ENCODE data around the gene CBX2. TPM values are rescaled to one million over a fixed set of nuclear protein-coding genes. Genes with fewer than 3 reads are reported as not detected.

CBX2 gene
- total RNA-seq, 1 donor from 2014 or later = 53.5 TPM

DNA sequence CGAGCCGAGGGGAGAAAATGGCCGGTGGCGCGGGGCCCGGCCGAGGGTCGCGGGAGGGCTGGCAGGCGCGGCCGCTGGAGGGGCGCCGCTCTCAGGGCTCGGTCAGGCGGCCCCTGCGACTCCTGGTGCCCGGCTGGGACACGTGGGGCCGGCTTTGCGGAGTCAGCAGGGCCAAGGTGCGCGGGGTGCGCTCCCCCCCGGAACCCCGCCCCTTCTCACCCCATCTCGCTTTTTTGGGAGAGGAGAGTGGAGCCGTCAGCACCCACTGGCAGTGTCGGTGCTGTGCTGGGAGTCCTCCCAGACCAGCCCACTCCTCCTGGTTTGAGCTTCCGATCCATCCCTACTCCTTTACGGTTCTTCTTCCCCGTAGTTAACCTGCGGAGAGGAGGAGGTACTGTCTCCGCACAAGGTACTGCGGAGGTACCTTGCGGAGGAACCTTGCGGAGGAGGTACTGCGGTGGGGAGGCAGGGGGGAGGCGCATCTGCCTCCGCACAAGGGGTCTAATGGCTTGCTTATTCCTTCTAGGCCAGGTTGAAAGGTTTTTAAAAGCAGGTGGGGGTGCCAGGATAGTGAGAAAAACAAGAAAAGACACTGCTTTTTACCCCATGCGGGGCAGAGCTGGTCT is 38.0 kb downstream of the CBX2 start:
- Histone ChIP-seq H3K9me3 (ENCODE audit: low read depth) (no peaks in the 10 kb centered on the region), H3K27me3 (peaks cover 98% of the 10 kb centered on the region), H3K27ac (no peak overlapping the region), H3K36me3 (no peaks in the 10 kb centered on the region), H3K79me2 (ENCODE audit: low read depth) (no peaks in the 10 kb centered on the region), H2AFZ (replicated peaks) (peak overlapping the region; percentile 61), H3K4me3 (peak overlapping the region; percentile 25), H3F3A (ENCODE audit: low read depth) (peaks cover 25% of the 10 kb centered on the region), H4K20me1 (ENCODE audit: low read depth) (peaks cover 5% of the 10 kb centered on the region), H3K4me1 (peaks cover 27% of the 10 kb centered on the region), H3K4me2 (peak overlapping the region; percentile 73), H3K9ac (no peak overlapping the region)
- Mint-ChIP-seq H3K27ac (no peak overlapping the region), H3K4me1 (peaks cover 19% of the 10 kb centered on the region), H3K27me3 (ENCODE audit: insufficient read depth, low read depth) (peaks cover 44% of the 10 kb centered on the region), H3K9me3 (no peaks in the 10 kb centered on the region), H3K36me3 (peaks cover 3% of the 10 kb centered on the region), H3K4me3 (peak overlapping the region; percentile 75)
- TF ChIP-seq, protein P1, sequence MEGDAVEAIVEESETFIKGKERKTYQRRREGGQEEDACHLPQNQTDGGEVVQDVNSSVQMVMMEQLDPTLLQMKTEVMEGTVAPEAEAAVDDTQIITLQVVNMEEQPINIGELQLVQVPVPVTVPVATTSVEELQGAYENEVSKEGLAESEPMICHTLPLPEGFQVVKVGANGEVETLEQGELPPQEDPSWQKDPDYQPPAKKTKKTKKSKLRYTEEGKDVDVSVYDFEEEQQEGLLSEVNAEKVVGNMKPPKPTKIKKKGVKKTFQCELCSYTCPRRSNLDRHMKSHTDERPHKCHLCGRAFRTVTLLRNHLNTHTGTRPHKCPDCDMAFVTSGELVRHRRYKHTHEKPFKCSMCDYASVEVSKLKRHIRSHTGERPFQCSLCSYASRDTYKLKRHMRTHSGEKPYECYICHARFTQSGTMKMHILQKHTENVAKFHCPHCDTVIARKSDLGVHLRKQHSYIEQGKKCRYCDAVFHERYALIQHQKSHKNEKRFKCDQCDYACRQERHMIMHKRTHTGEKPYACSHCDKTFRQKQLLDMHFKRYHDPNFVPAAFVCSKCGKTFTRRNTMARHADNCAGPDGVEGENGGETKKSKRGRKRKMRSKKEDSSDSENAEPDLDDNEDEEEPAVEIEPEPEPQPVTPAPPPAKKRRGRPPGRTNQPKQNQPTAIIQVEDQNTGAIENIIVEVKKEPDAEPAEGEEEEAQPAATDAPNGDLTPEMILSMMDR (IDR thresholded peaks at IDR 0.05) = no peak
- TF ChIP-seq EZH2 (IDR thresholded peaks at IDR 0.05) (peak; percentile 92), EZH2phosphoT487 (IDR thresholded peaks at IDR 0.05) (peak; percentile 25)
- peak; percentile 42 for DNase-seq (ENCODE audit: low spot score)

DNA sequence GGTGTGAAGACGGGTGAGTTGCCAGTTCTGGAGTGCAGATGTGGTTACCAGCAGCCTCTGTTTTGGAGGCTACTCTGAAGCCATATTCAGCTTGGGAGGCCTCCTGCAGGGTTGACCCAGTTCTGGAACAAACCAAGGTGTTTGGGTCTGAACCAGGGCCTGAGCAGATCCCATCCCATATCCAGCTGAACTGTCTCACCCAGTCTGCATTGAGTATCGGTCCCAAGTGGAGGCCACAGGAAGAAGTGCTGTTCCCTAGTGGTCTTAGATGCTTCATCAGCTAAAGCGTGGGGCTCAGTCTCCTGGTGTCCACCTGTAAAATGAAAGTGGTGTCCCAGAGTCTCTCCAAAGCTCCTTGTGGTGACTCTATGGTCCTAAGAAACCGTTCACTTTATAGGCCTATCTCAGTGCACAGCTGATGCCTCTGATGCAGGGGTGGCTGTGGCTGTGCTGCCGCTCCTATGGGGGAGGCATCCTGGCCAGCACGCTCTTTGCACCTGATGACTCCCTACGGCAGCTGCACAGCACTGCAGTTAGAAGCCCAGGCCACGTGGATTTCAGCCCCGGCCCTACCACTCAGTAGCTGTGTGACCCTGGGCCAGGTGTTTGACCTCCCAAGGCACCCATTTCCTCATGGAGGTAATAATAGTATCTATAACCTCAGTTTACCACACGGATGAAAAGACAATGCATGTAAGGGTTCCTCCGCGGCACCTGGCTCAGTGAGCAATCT is 40.2 kb downstream of the CBX2 start:
- no peak overlapping the region for H3K4me2 ChIP-seq
- Mint-ChIP-seq H3K4me1 (peaks cover 9% of the 10 kb centered on the region), H3K27me3 (ENCODE audit: insufficient read depth, low read depth) (peaks cover 40% of the 10 kb centered on the region), H3K27ac (no peak overlapping the region), H3K36me3 (peaks cover 3% of the 10 kb centered on the region), H3K9me3 (peaks cover 5% of the 10 kb centered on the region), H3K4me3 (no peak overlapping the region)
- H3K27me3 ChIP-seq = peaks cover 98% of the 10 kb centered on the region
- H3K4me3 ChIP-seq = no peak overlapping the region
- H3F3A ChIP-seq (ENCODE audit: low read depth) = peaks cover 5% of the 10 kb centered on the region
- DNase-seq (ENCODE audit: low spot score) = no peak
- no peak overlapping the region for H3K9ac ChIP-seq
- H3K4me1 ChIP-seq = peaks cover 7% of the 10 kb centered on the region
- TF ChIP-seq, protein P1 (IDR thresholded peaks at IDR 0.05) = no peak
- TF ChIP-seq EZH2phosphoT487 (IDR thresholded peaks at IDR 0.05) (no peak), EZH2 (IDR thresholded peaks at IDR 0.05) (no peak)
- H3K9me3 ChIP-seq (ENCODE audit: low read depth) = no peaks in the 10 kb centered on the region
- H3K36me3 ChIP-seq = no peaks in the 10 kb centered on the region
- no peaks in the 10 kb centered on the region for H3K79me2 ChIP-seq (ENCODE audit: low read depth)
- H2AFZ ChIP-seq (replicated peaks) = no peak overlapping the region
- H3K27ac ChIP-seq = no peak overlapping the region
- H4K20me1 ChIP-seq (ENCODE audit: low read depth) = no peaks in the 10 kb centered on the region

DNA sequence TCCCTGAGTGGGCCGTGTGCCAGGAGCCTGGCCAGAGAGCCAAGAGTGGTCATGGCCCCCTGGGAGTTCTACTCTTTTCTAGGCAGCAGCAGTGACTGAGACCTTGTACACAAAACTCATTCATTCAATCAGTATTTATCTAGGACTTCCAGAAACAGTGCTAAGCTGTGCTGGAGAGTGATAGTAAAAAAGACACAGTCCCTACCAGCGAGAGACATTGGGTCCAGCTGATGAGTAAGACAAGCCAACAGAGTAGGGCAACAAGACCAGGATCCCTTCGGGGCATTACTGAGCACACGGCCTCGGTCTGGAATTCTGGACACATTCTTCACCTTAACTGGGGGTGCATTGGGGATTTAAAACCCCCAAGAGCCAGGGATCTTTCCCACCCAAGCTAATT is 41.1 kb downstream of the CBX2 start:
- Histone ChIP-seq H3K4me2 (no peak overlapping the region), H4K20me1 (ENCODE audit: low read depth) (no peaks in the 10 kb centered on the region), H3K4me1 (peaks cover 3% of the 10 kb centered on the region), H3K27ac (no peak overlapping the region), H3F3A (ENCODE audit: low read depth) (peaks cover 5% of the 10 kb centered on the region), H2AFZ (replicated peaks) (no peak overlapping the region), H3K36me3 (no peaks in the 10 kb centered on the region), H3K9me3 (ENCODE audit: low read depth) (no peaks in the 10 kb centered on the region), H3K4me3 (no peak overlapping the region), H3K27me3 (peaks cover 100% of the 10 kb centered on the region), H3K9ac (no peak overlapping the region), H3K79me2 (ENCODE audit: low read depth) (no peaks in the 10 kb centered on the region)
- TF ChIP-seq, protein P1 (IDR thresholded peaks at IDR 0.05) = no peak
- TF ChIP-seq EZH2 (IDR thresholded peaks at IDR 0.05) (no peak), EZH2phosphoT487 (IDR thresholded peaks at IDR 0.05) (no peak)
- Mint-ChIP-seq H3K27ac (no peak overlapping the region), H3K4me3 (no peak overlapping the region), H3K9me3 (peaks cover 8% of the 10 kb centered on the region), H3K4me1 (peaks cover 8% of the 10 kb centered on the region), H3K27me3 (ENCODE audit: insufficient read depth, low read depth) (peaks cover 39% of the 10 kb centered on the region), H3K36me3 (peaks cover 3% of the 10 kb centered on the region)
- no peak for DNase-seq (ENCODE audit: low spot score)
